GM10266 (cell line): Measurements from ENCODE around the gene KRTAP16-1.
A peak's percentile ranks its signal among the peaks of the same experiment; 100 is the strongest.

Experiments used
- DNase-seq: peaks from one replicate; pipeline ENCODE4 v3.0.0; 2012; ENCODE audit errors: extremely low spot score
- TF ChIP-seq, protein P1 (sequence below): IDR thresholded peaks from 2 replicates; pipeline ENCODE4 v1.5.1; 2012; ENCODE audit warnings: mild to moderate bottlenecking, low read depth; ENCODE audit not compliant: control insufficient read depth, insufficient read depth; ENCODE audit errors: missing control alignments

Gene KRTAP16-1

DNA sequence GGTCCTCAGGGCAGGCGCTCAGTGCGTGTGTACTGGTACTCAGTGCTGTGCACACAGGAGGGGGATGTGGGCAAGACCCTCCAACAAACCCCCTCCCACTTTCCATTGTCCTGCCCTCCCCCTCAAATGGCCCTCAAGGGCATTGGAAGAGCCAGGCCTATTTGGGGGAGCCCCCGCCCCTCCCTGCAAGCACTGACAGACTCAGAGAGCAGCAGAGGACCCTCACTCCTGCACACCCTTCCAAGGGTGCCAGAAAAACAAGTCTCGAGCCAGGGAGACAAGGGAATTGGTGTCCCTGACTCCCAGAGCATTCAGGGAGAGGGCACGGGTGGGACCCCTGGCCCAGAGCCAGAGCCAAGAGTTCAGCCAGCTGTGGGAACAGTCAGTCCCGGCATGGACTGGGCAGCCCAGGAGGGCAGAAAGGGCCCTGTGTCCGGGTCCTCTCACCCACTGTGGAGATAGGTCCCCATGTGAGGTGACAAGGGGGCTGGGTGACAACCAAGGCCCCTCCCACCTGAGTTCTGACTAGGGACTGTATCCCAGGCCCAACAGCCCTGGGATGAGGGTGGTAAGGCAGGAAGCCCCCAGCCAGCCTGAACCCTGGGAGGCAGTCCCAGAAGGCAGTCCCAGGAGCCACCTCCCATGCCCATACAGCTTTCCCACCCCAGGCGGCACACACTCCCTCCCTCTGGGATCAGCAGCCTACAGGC, 18.5 kb upstream of the KRTAP16-1 start:
- TF ChIP-seq, protein P1, sequence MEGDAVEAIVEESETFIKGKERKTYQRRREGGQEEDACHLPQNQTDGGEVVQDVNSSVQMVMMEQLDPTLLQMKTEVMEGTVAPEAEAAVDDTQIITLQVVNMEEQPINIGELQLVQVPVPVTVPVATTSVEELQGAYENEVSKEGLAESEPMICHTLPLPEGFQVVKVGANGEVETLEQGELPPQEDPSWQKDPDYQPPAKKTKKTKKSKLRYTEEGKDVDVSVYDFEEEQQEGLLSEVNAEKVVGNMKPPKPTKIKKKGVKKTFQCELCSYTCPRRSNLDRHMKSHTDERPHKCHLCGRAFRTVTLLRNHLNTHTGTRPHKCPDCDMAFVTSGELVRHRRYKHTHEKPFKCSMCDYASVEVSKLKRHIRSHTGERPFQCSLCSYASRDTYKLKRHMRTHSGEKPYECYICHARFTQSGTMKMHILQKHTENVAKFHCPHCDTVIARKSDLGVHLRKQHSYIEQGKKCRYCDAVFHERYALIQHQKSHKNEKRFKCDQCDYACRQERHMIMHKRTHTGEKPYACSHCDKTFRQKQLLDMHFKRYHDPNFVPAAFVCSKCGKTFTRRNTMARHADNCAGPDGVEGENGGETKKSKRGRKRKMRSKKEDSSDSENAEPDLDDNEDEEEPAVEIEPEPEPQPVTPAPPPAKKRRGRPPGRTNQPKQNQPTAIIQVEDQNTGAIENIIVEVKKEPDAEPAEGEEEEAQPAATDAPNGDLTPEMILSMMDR = no peak
- no peak for DNase-seq

DNA sequence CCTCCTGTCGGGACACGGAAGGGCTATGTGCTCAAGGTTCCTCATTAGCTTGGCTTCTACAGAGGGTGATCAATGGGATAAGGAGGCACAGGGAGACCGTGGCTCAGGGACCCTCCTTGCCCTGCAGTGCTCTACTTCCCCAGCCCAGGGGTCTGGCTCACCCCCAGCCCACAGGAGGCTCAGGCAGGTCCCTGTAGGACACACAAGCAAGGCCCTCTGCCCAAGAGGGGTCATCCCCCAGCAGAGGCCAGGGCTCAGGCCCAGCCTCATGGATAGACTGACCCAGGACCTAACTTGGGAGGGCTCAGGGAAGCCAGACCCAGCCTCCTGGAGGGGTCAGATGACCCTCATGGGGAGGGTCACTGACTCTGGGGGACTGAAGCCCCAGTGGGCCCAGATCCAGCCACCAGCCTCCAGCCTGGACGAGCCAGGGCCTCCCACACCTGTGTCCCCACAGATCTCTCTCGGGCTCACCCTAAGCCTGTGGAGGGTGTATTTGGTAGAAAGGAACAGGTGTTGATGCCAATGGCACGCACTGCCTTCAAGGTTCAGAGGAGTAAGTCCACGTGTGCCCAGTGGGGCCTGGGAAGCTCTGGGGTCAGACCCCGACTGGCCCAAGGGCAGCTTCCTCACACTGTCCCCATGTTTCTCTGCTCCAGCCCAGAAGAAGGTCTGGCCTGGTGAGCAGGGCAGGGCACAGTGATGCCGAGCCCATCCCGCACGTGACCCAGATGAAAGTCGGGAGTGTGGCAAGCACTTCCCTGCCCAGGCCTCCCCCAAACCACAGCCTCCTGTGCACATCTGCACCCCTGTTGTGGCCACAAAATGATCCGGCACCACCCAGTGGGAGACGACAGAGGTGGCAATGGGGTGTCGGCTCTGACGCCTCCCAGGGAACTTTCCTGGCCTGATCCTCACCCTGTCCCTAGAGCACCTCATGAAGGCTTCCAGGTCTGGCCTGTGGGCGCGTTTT, 17.4 kb upstream of the KRTAP16-1 start:
- no peak for DNase-seq
- TF ChIP-seq, protein P1 = no peak

DNA sequence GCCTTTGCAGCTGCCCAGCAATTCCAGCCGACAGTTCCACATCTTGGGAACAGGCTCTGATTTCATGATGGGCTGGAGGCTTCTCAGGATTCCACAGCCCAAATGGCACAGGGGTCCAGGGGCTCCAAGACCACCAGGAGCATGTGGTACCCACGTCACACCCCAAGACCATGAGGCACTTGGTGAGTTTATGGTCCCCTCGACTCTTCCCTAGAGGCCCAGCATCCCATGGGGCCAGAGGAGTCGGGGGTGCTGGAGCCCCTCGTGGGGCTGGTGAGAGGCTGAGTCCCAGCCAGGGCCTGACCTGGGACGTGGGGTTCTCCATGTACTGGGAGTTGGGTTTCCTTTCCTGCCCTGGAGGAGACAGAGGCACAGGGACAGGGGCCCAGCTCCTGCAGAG, 16.5 kb upstream of the KRTAP16-1 start:
- TF ChIP-seq, protein P1 = no peak
- no peak for DNase-seq

DNA sequence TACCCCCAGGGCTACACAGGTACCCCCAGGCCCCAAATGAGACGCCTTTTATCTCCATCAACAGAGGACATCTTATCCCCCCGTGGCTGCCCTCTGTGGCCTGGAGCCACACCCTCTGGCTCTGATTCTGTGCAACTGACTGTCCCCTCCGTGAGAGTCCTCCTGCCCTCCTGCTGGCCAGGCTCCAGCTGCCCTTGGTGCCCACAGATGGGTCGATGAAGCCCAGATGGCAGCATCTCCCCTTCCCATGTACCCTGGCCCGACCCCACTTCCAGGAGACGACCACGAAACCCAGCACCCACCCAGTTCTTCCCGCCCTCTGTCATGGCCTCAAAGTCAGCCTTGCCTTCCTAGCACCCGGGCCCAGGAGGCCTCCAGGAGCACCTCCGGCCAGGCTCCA, 16.0 kb upstream of the KRTAP16-1 start:
- DNase-seq = no peak
- TF ChIP-seq, protein P1 = no peak

DNA sequence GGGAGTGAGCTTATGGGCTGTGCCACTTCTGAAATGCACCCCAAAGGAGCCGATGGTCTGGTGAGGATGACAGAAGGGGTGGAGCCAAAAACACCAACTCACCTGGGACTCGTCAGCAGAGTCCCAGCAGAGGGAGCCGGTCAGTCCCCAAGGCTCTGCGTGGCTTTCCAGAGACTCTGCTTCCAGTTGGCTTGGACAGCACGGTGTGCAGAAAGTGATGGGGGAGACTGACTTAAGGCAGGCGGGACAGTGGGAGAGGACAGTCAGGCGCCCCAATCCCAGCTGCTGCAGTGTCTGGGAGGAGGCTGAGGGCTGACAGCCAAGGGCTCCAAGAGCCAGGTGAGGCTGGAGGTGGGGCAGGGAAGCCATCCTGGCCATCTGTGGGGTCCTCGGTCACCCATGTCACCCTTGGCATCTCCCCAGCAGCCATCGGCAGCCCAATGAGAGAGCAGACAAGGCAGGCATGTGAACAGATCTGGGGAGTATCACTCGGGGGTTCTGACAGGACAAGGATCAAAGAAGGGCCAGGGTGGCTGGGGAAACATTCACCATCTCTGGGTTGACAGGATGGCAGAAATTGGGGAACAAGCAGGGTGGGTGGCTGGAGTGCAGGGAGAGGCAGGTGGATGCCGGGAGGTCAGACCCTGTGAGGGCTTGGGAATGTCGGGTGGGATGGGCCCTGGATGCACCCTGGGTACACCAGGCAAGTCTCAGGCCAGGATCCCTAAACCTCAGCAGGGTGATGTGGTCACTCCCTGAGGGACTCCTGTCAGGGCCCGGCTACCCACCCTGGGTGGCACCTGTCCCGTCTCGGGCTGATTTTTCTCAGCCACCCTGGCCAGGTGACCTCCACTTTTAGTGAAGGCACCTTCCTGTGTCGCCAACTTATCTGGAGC, 15.3 kb upstream of the KRTAP16-1 start:
- TF ChIP-seq, protein P1 = peak; percentile 9
- DNase-seq = no peak

DNA sequence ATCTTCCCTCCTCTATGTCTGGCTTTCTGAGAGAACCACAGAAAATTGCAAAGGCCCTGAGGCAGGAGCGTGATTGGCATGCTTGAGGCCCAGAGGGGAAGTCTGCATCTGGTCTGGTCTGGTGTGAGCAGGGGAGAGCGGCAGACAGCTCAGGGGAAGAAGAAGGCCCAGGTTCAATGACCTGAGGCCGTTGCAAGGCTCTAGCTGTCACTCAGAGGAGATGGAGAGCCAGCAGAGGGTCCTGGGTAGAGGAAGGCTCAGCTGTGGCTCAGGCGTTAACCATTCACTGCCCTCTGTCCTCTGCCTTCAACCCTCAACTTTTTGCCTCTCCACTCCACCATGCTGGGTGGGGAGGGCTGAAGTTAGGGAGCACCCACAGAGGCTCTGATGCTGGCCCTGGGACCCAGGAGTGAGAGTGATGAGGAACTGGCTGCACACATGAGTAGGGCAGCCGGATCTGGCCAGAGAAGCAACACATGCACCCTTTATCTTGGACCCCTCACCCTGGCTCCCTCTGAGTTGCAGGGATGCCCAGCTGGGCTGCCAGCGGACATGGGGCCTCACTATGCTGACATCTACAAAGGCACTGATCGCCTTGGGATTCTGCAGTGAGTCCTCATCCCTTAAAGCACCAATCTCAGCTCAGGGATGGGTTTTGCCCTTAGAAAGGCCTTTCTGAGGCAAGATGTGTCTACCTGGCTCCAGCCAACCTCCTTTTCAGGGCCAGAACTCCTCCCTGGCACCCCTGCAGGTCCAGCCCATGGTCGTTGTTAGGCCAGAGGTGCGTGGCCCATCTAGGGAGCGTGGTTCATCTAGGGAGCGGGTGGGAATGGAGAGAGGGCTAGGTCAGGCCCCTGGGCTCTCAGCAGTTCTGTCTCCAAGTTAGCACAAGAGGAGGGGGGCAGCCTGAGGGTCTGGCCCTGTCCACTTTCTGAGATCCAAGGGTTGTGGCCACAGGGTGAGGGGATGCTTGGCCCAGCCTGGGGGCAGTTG, 14.1 kb upstream of the KRTAP16-1 start:
- no peak for DNase-seq
- TF ChIP-seq, protein P1 = no peak
